Jurkat, Clone E6-1 (cell line): ENCODE data around the gene LCA5.
"Not testable (repeated sequence)": the region's sequence is repeated elsewhere in the genome, so short reads cannot be mapped to it uniquely, and the experiment has no call there.

ENCODE experiments used
- DNase-seq: peaks from one replicate; pipeline ENCODE4 v3.0.0-alpha.2; 2011; ENCODE audit warnings: low read depth, low spot score
- H3K4me3 ChIP-seq: 2 replicates; pipeline ENCODE4 v1.5.1; 2011; ENCODE audit warnings: mild to moderate bottlenecking, low read length, control low read depth, moderate library complexity

The LCA5 gene

GRCh38 chr6:79469376-79470246, 67.6 kb downstream of the LCA5 start:
- no peak for DNase-seq
- no peak overlapping the region for H3K4me3 ChIP-seq

DNA sequence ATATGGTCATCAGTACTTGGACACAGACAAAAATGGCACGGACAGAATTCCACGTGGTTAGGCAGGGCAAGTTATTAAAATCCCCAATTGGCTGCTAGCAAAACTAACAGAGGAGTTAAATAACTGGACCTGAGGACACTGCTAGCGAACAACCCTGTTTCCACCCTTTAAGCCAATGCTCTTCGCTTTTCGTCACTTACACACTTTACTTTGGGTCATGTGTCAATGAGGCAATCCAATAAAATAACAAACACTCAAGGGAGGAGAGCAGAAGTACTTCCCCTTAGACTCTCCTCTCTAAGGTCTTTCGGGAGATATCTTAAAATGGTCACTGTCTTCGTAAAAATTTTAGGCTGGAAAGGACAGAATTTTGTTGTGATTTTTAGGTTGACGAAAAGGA, 68.6 kb downstream of the LCA5 start:
- no peak for DNase-seq
- H3K4me3 ChIP-seq: no peak overlapping the region

DNA sequence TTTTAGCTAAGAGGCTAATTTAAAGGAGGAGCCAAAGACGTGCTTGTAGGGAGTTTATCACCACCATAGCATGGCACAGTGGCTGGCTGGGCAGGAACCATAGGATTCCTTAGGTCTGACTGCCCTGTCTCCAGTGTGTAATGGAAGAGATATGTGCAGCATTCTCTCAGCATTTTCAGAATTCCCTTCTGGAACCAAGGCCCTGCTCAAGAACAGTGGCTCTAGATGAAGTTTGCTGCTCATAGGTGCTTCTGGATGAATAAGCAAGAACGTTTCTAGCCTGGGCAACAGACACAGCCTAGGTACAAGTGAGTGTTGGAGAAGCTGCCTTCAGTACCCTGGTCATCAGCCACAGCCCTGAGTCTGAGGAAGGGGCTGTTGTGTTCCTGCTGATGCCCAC, 69.1 kb downstream of the LCA5 start:
- H3K4me3 ChIP-seq: no peak overlapping the region
- no peak for DNase-seq

DNA sequence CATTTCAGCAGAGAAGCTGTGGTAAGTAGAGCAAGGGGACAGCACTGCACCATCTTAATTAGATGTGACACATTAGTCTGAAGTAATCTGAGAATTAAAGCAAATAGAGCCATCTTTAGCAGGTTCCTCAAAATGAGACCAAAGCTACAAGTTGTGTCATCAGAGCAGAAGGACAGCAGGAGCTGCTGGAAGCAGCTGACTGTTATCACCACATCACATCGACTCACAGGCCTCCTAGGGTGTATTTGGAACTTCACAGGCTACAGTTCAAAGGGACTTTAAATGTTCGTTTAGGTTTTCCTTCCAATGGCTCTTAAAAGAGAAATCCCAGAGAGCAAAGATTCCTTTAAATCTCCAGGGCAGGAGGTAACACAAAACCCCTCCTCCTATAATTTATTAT, 69.5 kb downstream of the LCA5 start:
- no peak for DNase-seq
- H3K4me3 ChIP-seq: no peak overlapping the region

- no peak overlapping the region for H3K4me3 ChIP-seq
- DNase-seq: no peak
These were observed 70.9 kb downstream of the LCA5 start for GRCh38 chr6:79466207-79466834.

GRCh38 chr6:79465381-79465780, 71.8 kb downstream of the LCA5 start:
- H3K4me3 ChIP-seq: no peak overlapping the region
- DNase-seq: no peak

GRCh38 chr6:79463621-79464050, 73.6 kb downstream of the LCA5 start:
- no peak for DNase-seq
- H3K4me3 ChIP-seq: no peak overlapping the region

GRCh38 chr6:79461205-79461604, 76.0 kb downstream of the LCA5 start:
- no peak overlapping the region for H3K4me3 ChIP-seq
- DNase-seq: no peak

DNA sequence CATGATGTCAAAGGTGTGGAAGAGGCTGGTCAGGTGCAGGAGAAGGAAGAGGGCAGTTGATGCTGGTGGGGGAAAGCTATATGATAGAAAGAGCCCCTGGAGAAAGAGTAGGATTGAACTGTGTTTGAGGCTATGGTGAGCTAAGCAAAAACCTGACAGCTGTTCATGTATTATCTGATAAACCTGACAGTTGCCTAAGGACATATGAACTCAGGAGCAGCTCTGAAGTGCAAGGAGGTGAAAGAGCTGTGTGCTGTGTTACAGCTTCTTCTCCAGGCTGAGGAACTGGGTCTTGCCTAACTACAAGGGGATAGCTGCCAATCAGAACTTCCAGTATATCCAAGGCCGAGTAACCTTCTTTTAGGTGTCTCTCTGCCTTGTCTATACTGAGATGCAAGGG, 81.8 kb downstream of the LCA5 start:
- DNase-seq: no peak
- H3K4me3 ChIP-seq: no peak overlapping the region

- DNase-seq: no peak
- no peak overlapping the region for H3K4me3 ChIP-seq
These were observed 83.6 kb downstream of the LCA5 start for GRCh38 chr6:79453558-79454042.

- no peak for DNase-seq
These were observed 86.2 kb downstream of the LCA5 start for GRCh38 chr6:79450984-79451383.

GRCh38 chr6:79446006-79446405, 91.2 kb downstream of the LCA5 start:
- DNase-seq: no peak
- H3K4me3 ChIP-seq: no peak overlapping the region

More at GRCh38 chr6:79450984-79451383, 86.2 kb downstream of the LCA5 start:
- no peak overlapping the region for H3K4me3 ChIP-seq

- H3K4me3 ChIP-seq, DNase-seq: not testable (repeated sequence)
These were observed 93.4 kb downstream of the LCA5 start for GRCh38 chr6:79443876-79444275.

DNA sequence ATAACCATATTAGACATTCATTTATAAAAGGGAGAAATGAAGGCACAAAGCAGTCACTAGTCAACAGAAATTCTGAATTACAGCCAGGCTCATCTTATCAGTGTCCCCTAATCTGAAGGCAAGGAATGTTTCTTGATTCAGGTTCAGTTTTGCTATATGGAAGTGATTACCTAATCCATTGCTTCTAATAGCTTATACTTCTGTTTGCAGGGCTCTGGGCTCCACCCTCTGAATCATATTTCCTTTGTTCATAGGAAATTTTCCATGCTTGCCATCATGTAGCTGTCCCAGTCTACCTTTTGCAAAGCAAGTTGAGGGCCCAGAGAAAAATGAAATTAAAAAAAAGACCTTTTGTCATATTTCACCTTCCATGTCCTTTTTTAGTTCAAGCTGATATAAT, 96.0 kb downstream of the LCA5 start:
- H3K4me3 ChIP-seq: no peak overlapping the region
- no peak for DNase-seq

DNA sequence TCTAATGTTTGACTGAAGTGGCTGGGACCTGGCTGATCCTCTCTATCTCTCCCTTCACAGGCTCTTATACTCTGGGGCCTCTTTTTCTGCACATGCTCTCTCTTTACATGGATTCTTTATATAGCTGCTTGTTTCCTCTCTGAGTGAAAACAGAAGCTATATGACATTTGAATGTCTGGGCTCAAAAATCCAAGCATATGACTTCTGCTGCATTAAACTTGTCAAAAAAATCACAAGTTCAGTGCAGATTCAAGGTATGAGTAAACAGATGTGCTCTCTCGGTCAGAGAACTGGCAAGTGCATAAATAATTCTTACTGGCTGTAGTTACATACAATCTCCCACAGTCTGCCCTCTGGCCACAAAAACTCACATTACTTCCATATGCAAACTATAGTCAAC, 96.6 kb downstream of the LCA5 start:
- H3K4me3 ChIP-seq: no peak overlapping the region
- DNase-seq: no peak

GRCh38 chr6:79438030-79438429, 99.2 kb downstream of the LCA5 start:
- DNase-seq: no peak
- no peak overlapping the region for H3K4me3 ChIP-seq

DNA sequence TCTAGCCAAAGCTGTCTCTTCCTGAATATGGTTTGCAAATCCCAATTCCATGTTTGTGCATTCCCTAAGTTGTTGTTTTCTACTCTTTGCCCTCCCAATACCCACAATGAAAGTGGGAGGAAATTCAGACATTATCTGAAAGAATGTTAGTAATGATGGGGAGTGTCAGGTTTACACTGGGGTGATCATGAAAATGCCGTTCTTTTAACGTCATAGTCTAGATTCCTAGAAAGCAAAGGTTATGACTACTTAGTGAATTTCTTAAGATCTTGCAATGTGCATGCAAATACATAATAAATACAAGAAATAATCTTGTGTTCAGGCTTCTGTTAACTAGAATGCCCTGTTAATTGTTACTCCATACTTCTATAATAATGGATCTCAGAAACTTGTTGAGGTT, 101.0 kb downstream of the LCA5 start:
- no peak overlapping the region for H3K4me3 ChIP-seq
- DNase-seq: no peak

DNA sequence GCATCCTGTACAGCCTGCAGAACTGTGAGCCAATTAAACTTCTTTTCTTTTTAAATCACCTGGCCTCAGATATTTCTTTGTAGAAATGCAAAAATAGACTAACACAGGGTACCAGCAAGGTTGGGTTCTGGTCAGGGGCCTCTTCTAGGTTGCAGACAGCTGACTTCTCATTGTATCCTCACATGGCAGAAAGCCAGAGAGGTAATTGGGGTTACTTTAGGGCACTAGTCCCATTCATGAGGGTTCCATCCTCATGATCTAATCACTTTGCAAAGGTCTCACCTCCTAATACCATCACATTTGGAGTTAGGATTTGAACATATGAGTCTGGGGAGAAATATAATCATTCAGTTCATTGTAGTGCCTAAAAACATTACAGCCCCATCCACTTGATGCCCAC, 101.5 kb downstream of the LCA5 start:
- DNase-seq: no peak
- no peak overlapping the region for H3K4me3 ChIP-seq
